Panc1 (cell line): Measurements from ENCODE around the gene SLC35F5. TPM values are rescaled to one million over a fixed set of nuclear protein-coding genes. Genes with fewer than 3 reads are reported as not detected.
A peak's percentile ranks its signal among the peaks of the same experiment; 100 is the strongest.

ENCODE experiments used
- ATAC-seq: fragments of 200-7000 bp; cut with Tn5 transposase; 2 replicates; pipeline ENCODE4 v1.9.1; 2020; ENCODE audit warnings: mild to moderate bottlenecking, moderate library complexity
- BruUV-seq: library from RNA; stranded (reverse); fragments of 400-500 nt; replicated peaks from 2 replicates; lab custom pipeline; 2021; lab: Mats Ljungman, UMichigan
- CTCF ChIA-PET: fragments of 300-600 bp; sonication (Branson Sonifier 250); formaldehyde crosslinking; loops from one replicate; lab custom pipeline; 2022; ENCODE audit warnings: antibody characterized with exemption; lab: Charles Lee
- POLR2A ChIA-PET: fragments of 300-600 bp; sonication (Branson Sonifier 250); formaldehyde crosslinking; loops from one replicate; lab custom pipeline; 2022; ENCODE audit warnings: antibody characterized with exemption; lab: Charles Lee
- DNase-seq: peaks from one replicate; pipeline ENCODE4 v3.0.0-alpha.2; 2010; ENCODE audit warnings: low read depth, low spot score
- H3K27ac ChIP-seq: 2 replicates; pipeline ENCODE4 v1.5.1; 2011; ENCODE audit warnings: mild to moderate bottlenecking, low read length, inconsistent platforms
- H3K27me3 ChIP-seq: fragments of 200-500 bp; sonication (Bioruptor generic); 2 replicates; pipeline ENCODE4 v1.6.0; 2014; ENCODE audit warnings: low read length, inconsistent platforms; ENCODE audit not compliant: control insufficient read depth, insufficient read depth
- H3K36me3 ChIP-seq: fragments of 200-500 bp; sonication (Bioruptor generic); 2 replicates; pipeline ENCODE4 v1.5.1; 2014; ENCODE audit warnings: inconsistent platforms, mild to moderate bottlenecking, low read length, moderate library complexity; ENCODE audit not compliant: control insufficient read depth, insufficient read depth
- H3K4me1 ChIP-seq: 2 replicates; pipeline ENCODE4 v1.5.1; 2011; ENCODE audit warnings: inconsistent platforms, mild to moderate bottlenecking, low read length, moderate library complexity; ENCODE audit not compliant: control insufficient read depth, insufficient read depth
- H3K4me3 ChIP-seq, 2 experiments: 2 replicates each; pipeline ENCODE4 v1.5.1; 2011 to 2012; ENCODE audit warnings: low read depth in 2 of 2, low read length in 2 of 2, mild to moderate bottlenecking in 2 of 2, inconsistent platforms in 1 of 2, moderate library complexity in 1 of 2
- H3K9me3 ChIP-seq: fragments of 200-500 bp; sonication (Bioruptor generic); 2 replicates; pipeline ENCODE4 v1.5.1; 2014; ENCODE audit warnings: low read depth, mild to moderate bottlenecking, inconsistent platforms, low read length, moderate library complexity; ENCODE audit not compliant: control insufficient read depth, insufficient read depth
- CTCF ChIP-seq: fragments of 450-650 bp; IDR thresholded peaks from 2 replicates; pipeline ENCODE4 v1.5.1; 2017; ENCODE audit warnings: mild to moderate bottlenecking
- POLR2AphosphoS5 ChIP-seq: IDR thresholded peaks from 2 replicates; pipeline ENCODE4 v1.6.1; 2012; ENCODE audit warnings: mild to moderate bottlenecking, low read depth, low read length, moderate library complexity
- REST ChIP-seq, 2 experiments: IDR thresholded peaks; 2 replicates each; pipeline ENCODE4 v1.6.1; 2011 to 2012; ENCODE audit warnings: low read depth in 2 of 2, control low read depth in 1 of 2, low read length in 1 of 2, mild to moderate bottlenecking in 1 of 2, moderate library complexity in 1 of 2; ENCODE audit not compliant: insufficient read depth in 1 of 2
- SIN3A ChIP-seq: IDR thresholded peaks from 2 replicates; pipeline ENCODE4 v1.6.1; 2012; ENCODE audit warnings: low read depth, mild to moderate bottlenecking, low read length, moderate library complexity, borderline replicate concordance; ENCODE audit not compliant: insufficient read depth
- TCF7L2 ChIP-seq: IDR thresholded peaks from 2 replicates; pipeline ENCODE4 v1.6.1; 2011; ENCODE audit warnings: mild to moderate bottlenecking, low read depth, low read length, inconsistent platforms
- in situ Hi-C: cut with HindIII; loops from 2 replicates; pipeline ENCODE4 v1.10.0; 2016; ENCODE audit warnings: low sequenced_read_pairs, low pct_unique_long_range_greater_than_20kb
- intact Hi-C: fragments of 100-400 bp; cut with micrococcal nuclease; formaldehyde crosslinking; loops from one replicate; pipeline ENCODE4 v1.10.0; 2022; ENCODE audit not compliant: unreplicated experiment
- total RNA-seq: library from RNA; stranded (reverse); gene quantifications from one replicate; pipeline ENCODE4 v1.2.1, GENCODE V29; 2021; ENCODE audit not compliant: unreplicated experiment

Gene SLC35F5
- total RNA-seq, 1 experiment from 2014 or later = 89.8 TPM

- intact Hi-C loops (no loop called here), in situ Hi-C loops (no loop called here)
- ChIA-PET CTCF (interaction anchor here (0.7 kb wide), 1 partner anchor 24 kb away, joined by 9 read pairs; no protein-coding TSS in a partner anchor), POLR2A (no interaction called here)
- H3K27ac ChIP-seq = no peak overlapping the region
- peaks cover 8% of the 10 kb centered on the region; the same call in 1 of the 2 replicates for H3K36me3 ChIP-seq
- H3K9me3 ChIP-seq = no peaks in the 10 kb centered on the region
- ATAC-seq = no peak
- DNase-seq = no peak
- H3K4me1 ChIP-seq = no peaks in the 10 kb centered on the region; the same call in 1 of the 2 replicates
- no TSS peak for BruUV-seq
- no peaks in the 10 kb centered on the region for H3K27me3 ChIP-seq
- TF ChIP-seq SIN3A (no peak), REST (IDR thresholded peaks at IDR 0.05; ENCODE audit: insufficient read depth in 1 of 2, low read depth in 2 of 2, low read length in 1 of 2) (no peak), CTCF (peak; percentile 49; the same call in 1 of the 2 replicates)
- no peak overlapping the region for H3K4me3 ChIP-seq
Observed at GRCh38 chr2:113720167-113720566, 36.3 kb downstream of the SLC35F5 start.

GRCh38 chr2:113716291-113716690 lies 40.2 kb downstream of the SLC35F5 start:
- ChIA-PET POLR2A (no interaction called here), CTCF (no interaction called here)
- Histone ChIP-seq H3K27ac (no peak overlapping the region), H3K4me1 (peaks cover 10% of the 10 kb centered on the region; the same call in 1 of the 2 replicates), H3K27me3 (no peaks in the 10 kb centered on the region), H3K36me3 (peaks cover 15% of the 10 kb centered on the region), H3K4me3 (no peak overlapping the region), H3K9me3 (no peaks in the 10 kb centered on the region)
- in situ Hi-C loops = no loop called here
- ATAC-seq (no peak), DNase-seq (no peak)
- intact Hi-C loops = no loop called here
- TF ChIP-seq CTCF (no peak), POLR2AphosphoS5 (no peak), TCF7L2 (no peak), SIN3A (no peak), REST (IDR thresholded peaks at IDR 0.05; ENCODE audit: insufficient read depth in 1 of 2, low read depth in 2 of 2, low read length in 1 of 2) (no peak)
- no TSS peak for BruUV-seq
